GM23338 (cell line): ENCODE results near the gene LTBR.

Experiments used
- CREB1 ChIP-seq: fragments of 250-450 bp; sonication (Bioruptor Pico); IDR thresholded peaks from 2 replicates; pipeline ENCODE4 v1.5.0; 2020; ENCODE audit warnings: low read depth, mild to moderate bottlenecking, moderate library complexity
- EZH2 ChIP-seq: fragments of 200-600 bp; sonication (generic); IDR thresholded peaks from one replicate; pipeline ENCODE4 v1.8.0; 2017; ENCODE audit warnings: antibody characterized with exemption, mild to moderate bottlenecking, low read depth; ENCODE audit not compliant: unreplicated experiment
- JUNB ChIP-seq: IDR thresholded peaks from one replicate; pipeline ENCODE4 v1.6.1; 2016; ENCODE audit warnings: antibody characterized with exemption; ENCODE audit not compliant: unreplicated experiment
- ZNF331 ChIP-seq: fragments of 250-450 bp; sonication (Bioruptor Pico); IDR thresholded peaks from 2 replicates; pipeline ENCODE4 v1.5.0; 2020; ENCODE audit warnings: low read depth, mild to moderate bottlenecking, moderate library complexity
- TF ChIP-seq, protein P1 (sequence below), 2 experiments: fragments of 200-600 bp in 1 of 2; sonication (generic) in 1 of 2; conservative IDR thresholded peaks; 2 replicates each; pipeline versions ENCODE4 v1.5.1 to v1.6.1; 2016 to 2017; ENCODE audit warnings: antibody characterized with exemption in 2 of 2, low read depth in 2 of 2, mild to moderate bottlenecking in 2 of 2, moderate library complexity in 1 of 2
- TF ChIP-seq, protein P2 (sequence below): IDR thresholded peaks from one replicate; pipeline ENCODE4 v1.6.1; 2018; ENCODE audit warnings: antibody characterized with exemption; ENCODE audit not compliant: unreplicated experiment

DNA sequence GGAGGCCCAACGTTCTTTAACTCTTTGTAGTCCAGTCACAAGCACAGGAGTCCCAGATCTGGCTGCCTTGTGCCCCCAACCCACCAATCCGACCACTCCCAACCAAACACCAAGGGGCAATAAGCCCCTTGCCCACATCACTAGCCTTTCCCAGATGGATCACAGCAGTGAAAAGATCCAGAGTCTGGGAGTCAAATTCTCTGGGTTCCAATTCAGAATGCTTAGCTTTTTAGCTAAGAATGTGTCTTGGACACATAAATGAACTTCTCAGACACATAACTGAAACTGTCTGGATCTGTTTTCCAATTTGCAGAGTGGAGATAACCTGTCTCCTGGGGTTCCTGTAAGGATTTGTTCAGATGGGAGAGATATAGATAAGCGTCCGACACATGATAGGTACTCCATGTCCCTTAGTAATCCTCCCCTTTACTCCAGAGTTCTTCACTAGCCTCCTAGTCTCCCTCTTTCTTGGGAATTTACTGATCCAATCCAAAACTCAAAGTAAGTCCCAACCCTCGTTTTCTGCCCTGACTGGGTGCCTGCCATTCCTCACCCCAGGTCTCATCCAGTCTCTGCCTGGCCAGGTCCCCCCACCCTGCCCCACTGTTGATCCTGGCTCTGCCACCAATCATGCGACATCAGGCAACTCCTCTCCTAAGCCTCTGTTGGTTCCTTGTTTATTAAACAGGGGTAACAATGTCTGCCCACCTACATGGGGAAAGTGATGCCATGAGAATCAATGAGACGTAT is 41.6 kb upstream of the LTBR start:
- TF ChIP-seq, protein P1, sequence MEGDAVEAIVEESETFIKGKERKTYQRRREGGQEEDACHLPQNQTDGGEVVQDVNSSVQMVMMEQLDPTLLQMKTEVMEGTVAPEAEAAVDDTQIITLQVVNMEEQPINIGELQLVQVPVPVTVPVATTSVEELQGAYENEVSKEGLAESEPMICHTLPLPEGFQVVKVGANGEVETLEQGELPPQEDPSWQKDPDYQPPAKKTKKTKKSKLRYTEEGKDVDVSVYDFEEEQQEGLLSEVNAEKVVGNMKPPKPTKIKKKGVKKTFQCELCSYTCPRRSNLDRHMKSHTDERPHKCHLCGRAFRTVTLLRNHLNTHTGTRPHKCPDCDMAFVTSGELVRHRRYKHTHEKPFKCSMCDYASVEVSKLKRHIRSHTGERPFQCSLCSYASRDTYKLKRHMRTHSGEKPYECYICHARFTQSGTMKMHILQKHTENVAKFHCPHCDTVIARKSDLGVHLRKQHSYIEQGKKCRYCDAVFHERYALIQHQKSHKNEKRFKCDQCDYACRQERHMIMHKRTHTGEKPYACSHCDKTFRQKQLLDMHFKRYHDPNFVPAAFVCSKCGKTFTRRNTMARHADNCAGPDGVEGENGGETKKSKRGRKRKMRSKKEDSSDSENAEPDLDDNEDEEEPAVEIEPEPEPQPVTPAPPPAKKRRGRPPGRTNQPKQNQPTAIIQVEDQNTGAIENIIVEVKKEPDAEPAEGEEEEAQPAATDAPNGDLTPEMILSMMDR (conservative IDR thresholded peaks at IDR 0.05; ENCODE audit: low read depth in 2 of 2) = no peak
- TF ChIP-seq ZNF331 (CRISPR knock-in tag) = no peak
- no peak for TF ChIP-seq CREB1 (CRISPR knock-in tag)
- no peak for TF ChIP-seq EZH2
- TF ChIP-seq, protein P2, sequence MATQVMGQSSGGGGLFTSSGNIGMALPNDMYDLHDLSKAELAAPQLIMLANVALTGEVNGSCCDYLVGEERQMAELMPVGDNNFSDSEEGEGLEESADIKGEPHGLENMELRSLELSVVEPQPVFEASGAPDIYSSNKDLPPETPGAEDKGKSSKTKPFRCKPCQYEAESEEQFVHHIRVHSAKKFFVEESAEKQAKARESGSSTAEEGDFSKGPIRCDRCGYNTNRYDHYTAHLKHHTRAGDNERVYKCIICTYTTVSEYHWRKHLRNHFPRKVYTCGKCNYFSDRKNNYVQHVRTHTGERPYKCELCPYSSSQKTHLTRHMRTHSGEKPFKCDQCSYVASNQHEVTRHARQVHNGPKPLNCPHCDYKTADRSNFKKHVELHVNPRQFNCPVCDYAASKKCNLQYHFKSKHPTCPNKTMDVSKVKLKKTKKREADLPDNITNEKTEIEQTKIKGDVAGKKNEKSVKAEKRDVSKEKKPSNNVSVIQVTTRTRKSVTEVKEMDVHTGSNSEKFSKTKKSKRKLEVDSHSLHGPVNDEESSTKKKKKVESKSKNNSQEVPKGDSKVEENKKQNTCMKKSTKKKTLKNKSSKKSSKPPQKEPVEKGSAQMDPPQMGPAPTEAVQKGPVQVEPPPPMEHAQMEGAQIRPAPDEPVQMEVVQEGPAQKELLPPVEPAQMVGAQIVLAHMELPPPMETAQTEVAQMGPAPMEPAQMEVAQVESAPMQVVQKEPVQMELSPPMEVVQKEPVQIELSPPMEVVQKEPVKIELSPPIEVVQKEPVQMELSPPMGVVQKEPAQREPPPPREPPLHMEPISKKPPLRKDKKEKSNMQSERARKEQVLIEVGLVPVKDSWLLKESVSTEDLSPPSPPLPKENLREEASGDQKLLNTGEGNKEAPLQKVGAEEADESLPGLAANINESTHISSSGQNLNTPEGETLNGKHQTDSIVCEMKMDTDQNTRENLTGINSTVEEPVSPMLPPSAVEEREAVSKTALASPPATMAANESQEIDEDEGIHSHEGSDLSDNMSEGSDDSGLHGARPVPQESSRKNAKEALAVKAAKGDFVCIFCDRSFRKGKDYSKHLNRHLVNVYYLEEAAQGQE = no peak
- TF ChIP-seq JUNB = no peak
